ENCODE data around the gene KIF6. TPM values are rescaled to one million over a fixed set of nuclear protein-coding genes. Genes with fewer than 3 reads are reported as not detected.
A peak's percentile ranks its signal among the peaks of the same experiment; 100 is the strongest.

Gene KIF6
- total RNA-seq, 4 donors from 2014 or later, result 0.83 to 2.6 (median 1.1) TPM

- 84% methylated on average over 5 of the region's 5 CpGs for WGBS
These were observed 343.6 kb downstream of the KIF6 start for GRCh38 chr6:39381550-39382140.

DNA sequence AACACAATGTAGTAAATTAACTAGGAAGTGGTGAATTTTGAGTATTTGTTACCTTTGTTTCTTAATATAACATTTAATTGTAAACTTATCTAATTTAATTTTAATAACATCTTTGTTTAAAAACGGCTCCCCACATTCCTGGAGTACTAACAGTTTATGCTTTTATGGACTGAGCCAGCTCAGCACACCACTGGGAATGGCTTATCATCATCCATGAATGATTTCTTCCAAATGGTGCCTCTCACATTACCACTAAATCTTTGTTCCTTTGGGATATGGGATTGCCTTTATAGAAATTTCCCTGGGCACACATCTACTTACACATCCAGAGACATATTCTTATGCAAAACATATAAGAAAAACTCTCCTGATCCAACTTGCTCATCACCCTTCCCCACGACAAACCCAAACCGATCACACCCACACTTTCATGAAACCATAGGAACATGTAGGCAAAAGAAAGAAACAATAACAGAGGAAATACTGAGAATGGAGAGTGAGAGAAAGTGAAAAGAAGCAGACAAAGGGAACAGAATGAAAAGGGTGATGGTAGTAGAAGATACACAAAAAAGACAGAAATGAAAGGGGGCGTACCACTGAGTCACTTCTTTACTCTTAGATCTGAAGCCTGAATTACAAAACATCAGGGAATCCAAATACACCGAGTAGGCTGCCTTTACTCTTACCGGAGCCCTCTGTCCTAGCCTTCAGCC is 344.2 kb downstream of the KIF6 start:
- WGBS, result 82% methylated on average over 6 of the region's 6 CpGs
- Histone ChIP-seq H3K9me3 (no peaks in the 10 kb centered on the region), H3K4me1 (peaks cover 0 to 35% (median 27%) of the 10 kb centered on the region in 4 donors), H3K27me3 (no peaks in the 10 kb centered on the region), H3K27ac (replicated peaks in 1 of 4) (no peak overlapping the region), H3K4me3 (no peak overlapping the region), H3K36me3 (no peaks in the 10 kb centered on the region)
- TF ChIP-seq EP300 (IDR thresholded peaks at IDR 0.05), result no peak
- TF ChIP-seq POLR2AphosphoS5 (IDR thresholded peaks at IDR 0.05), result no peak
- no peak for TF ChIP-seq POLR2A (IDR thresholded peaks at IDR 0.05; ENCODE audit: low read depth)
- no peak for TF ChIP-seq CTCF (IDR thresholded peaks at IDR 0.05)
- intact Hi-C loops (cut with DNase I), result no loop called here
- no peak for DNase-seq (ENCODE audit: extremely low spot score)

More at GRCh38 chr6:39381550-39382140, 343.6 kb downstream of the KIF6 start:
- Histone ChIP-seq H3K27ac (replicated peaks in 1 of 4) (no peak overlapping the region), H3K36me3 (no peaks in the 10 kb centered on the region), H3K9me3 (no peaks in the 10 kb centered on the region), H3K4me1 (peaks cover 0 to 39% (median 33%) of the 10 kb centered on the region in 4 donors), H3K4me3 (no peak overlapping the region), H3K27me3 (no peaks in the 10 kb centered on the region)
- TF ChIP-seq CTCF (IDR thresholded peaks at IDR 0.05) (no peak), EP300 (IDR thresholded peaks at IDR 0.05) (no peak)
- intact Hi-C loops (cut with DNase I), result no loop called here
- no peak for DNase-seq (ENCODE audit: extremely low spot score)

DNA sequence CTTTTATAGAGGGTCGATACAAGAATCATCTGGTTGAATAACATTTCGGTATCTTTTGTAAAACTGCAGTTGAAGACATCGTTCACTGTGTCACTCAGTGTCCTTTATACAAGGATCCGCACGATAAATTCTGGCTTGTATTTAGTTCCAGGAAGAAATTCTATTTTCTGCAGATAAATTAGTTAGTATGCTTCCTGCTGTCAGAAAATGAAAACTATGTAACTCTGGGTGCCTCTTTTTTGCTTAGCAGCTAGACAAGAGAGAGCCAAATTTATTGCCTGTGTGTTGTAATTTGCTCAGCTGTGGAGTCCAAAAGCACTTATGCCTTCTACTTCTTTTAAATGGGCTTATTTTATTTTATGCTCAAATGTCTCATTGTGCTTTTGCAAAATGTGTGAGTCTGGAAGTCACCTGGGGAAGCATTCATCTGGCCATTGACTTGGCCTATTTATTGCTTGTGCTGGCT is 346.2 kb downstream of the KIF6 start:
- TF ChIP-seq POLR2A (IDR thresholded peaks at IDR 0.05; ENCODE audit: low read depth) (no peak), EP300 (IDR thresholded peaks at IDR 0.05) (no peak), CTCF (IDR thresholded peaks at IDR 0.05) (no peak)
- Histone ChIP-seq H3K27me3 (no peaks in the 10 kb centered on the region), H3K4me3 (no peak overlapping the region), H3K36me3 (no peaks in the 10 kb centered on the region), H3K4me1 (peaks cover 0 to 35% (median 26%) of the 10 kb centered on the region in 4 donors), H3K27ac (replicated peaks in 1 of 4) (peak overlapping the region in 3 of 4 donors; percentile 11 to 32 (median 20)), H3K9me3 (no peaks in the 10 kb centered on the region)
- intact Hi-C loops (cut with DNase I), result loop anchor here (5.0 kb wide), 2 partner anchors 413 to 513 kb away; partner anchors contain the start of gene DAAM2
- WGBS, result 72% methylated on average over 5 of the region's 5 CpGs
- DNase-seq (ENCODE audit: extremely low spot score), result no peak

DNA sequence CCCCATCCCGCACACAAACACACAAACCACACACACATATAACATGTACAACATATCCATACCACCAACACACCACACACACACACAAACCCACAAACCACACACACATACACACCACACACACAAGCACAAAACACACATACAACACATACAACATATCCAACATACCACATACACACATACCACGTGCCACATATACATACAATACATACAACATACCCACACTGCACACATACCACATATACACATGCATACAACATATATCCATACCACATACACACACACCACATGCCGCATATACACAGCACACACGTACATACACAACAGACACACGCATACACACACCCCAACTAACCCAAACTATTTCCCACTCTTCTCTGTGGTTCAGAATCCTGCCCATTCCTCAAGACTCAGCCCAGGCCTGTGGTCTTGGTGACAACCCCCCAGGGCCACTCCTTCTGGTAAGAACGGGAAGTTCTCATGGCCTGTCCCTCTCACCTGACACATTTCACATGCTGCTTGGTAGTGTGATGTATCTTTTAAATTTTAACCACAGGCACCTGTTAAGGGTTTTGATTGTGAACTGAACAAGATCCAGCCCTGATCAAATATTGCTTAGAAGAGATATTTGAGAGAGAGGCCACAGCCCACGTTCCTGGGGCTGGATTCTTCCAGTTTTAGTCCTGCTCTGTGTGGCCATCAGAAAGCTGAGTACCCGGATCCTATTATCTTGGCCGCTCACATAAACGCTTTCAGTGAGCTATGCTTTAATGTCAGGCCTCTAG is 346.8 kb downstream of the KIF6 start:
- Histone ChIP-seq H3K4me3 (no peak overlapping the region), H3K4me1 (peaks cover 0 to 35% (median 26%) of the 10 kb centered on the region in 4 donors), H3K27me3 (no peaks in the 10 kb centered on the region), H3K27ac (replicated peaks in 1 of 4) (peak overlapping the region in 3 of 4 donors; percentile 11 to 51 (median 32)), H3K36me3 (no peaks in the 10 kb centered on the region), H3K9me3 (no peaks in the 10 kb centered on the region)
- DNase-seq (ENCODE audit: extremely low spot score), result no peak
- TF ChIP-seq CTCF (IDR thresholded peaks at IDR 0.05) (no peak), POLR2AphosphoS5 (IDR thresholded peaks at IDR 0.05) (no peak), POLR2A (IDR thresholded peaks at IDR 0.05; ENCODE audit: low read depth) (no peak)
- intact Hi-C loops (cut with DNase I), result loop anchor here (5.0 kb wide), 2 partner anchors 414 to 514 kb away; partner anchors contain the start of gene DAAM2
- WGBS, result 79% methylated on average over 10 of the region's 10 CpGs

Data from esophagus muscularis mucosa (tissue), 4 donors.